ENCODE data around the gene CA4.

DNA sequence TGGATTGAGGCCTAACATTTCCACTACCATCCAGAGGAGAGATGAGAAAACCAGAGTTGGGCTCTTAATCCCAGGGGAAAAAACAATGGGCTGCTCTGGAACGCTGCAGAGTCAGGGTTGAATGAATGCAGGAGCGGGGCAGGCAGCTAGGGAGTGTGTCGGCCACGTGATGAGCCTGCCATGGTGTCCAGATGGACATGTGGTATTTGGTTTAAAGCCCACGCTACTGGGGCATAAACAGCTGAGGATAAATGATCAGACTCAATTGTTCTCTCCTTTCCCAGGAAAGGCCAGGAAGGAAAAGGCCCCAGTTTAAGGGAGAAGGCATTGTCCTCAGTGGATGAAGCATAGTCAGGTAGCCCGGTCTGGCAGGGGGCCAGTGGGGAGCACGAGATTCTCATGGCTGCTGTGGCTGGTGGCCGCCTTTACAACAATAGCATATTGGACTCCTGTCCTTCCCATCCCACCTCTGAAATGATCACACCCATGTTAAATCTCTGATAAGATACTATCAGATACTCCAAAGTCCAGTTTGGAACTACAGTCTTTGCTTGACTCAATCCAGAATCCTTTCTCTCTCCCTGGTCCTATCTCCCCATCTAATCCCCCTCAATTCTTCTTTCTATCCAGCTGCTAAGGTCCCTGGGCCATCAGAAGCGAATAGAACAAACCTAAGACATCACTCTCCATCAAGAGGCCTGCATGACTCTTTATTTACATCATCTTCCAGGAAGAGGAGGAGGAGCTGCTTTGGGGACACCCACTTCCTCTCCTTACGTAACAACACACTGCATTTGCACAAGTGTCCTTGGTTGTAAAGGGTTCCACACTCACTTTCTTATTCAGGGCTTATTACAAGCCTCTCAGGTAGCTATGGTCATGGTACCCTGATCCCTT lies 20.4 kb downstream of the CA4 start:
- TF ChIP-seq POLR2A (IDR thresholded peaks at IDR 0.05; ENCODE audit: low read depth, low read length) (no peak), POLR2AphosphoS5 (IDR thresholded peaks at IDR 0.05; ENCODE audit: low read depth, low read length) (no peak), TAF1 (IDR thresholded peaks at IDR 0.05; ENCODE audit: borderline replicate concordance, low read depth, low read length) (no peak)
